DND-41 (cell line): ENCODE data around the gene SDE2.

Experiments
- ATAC-seq: fragments of 200-7000 bp; cut with Tn5 transposase; 3 replicates; pipeline ENCODE4 v1.9.1; 2021; ENCODE audit warnings: low read depth; ENCODE audit not compliant: insufficient read depth
- DNase-seq: peaks from one replicate; pipeline ENCODE4 v3.0.0-alpha.2; 2020
- H2AFZ ChIP-seq: 2 replicates; pipeline ENCODE4 v1.6.0; 2012; ENCODE audit warnings: low read depth, low read length
- H3K27ac ChIP-seq: 2 replicates; pipeline ENCODE4 v1.5.1; 2012; ENCODE audit warnings: low read length, inconsistent platforms
- H3K27me3 ChIP-seq: fragments of 200-600 bp; sonication (generic); 2 replicates; pipeline ENCODE4 v1.6.0; 2012; ENCODE audit warnings: low read length, mild to moderate bottlenecking, inconsistent platforms; ENCODE audit not compliant: insufficient read depth, poor library complexity
- H3K36me3 ChIP-seq: 2 replicates; pipeline ENCODE4 v1.5.1; 2012; ENCODE audit warnings: low read length, inconsistent platforms; ENCODE audit not compliant: insufficient read depth
- H3K4me1 ChIP-seq: 2 replicates; pipeline ENCODE4 v1.5.1; 2012; ENCODE audit warnings: mild to moderate bottlenecking, low read length; ENCODE audit not compliant: insufficient read depth
- H3K4me2 ChIP-seq: 2 replicates; pipeline ENCODE4 v1.6.0; 2012; ENCODE audit warnings: mild to moderate bottlenecking, moderate library complexity, low read length, inconsistent platforms; ENCODE audit not compliant: insufficient read depth
- H3K4me3 ChIP-seq, 2 experiments: fragments of 200-600 bp in 1 of 2; shearing (Covaris generic) in 1 of 2; 2 replicates each; pipeline ENCODE4 v1.5.1; 2012 to 2016; ENCODE audit warnings: inconsistent platforms in 2 of 2, low read length in 2 of 2, mild to moderate bottlenecking in 2 of 2, low read depth in 1 of 2, moderate library complexity in 1 of 2
- H3K79me2 ChIP-seq: 2 replicates; pipeline ENCODE4 v1.6.0; 2012; ENCODE audit warnings: low read length, inconsistent platforms; ENCODE audit not compliant: insufficient read depth
- H3K9ac ChIP-seq: 2 replicates; pipeline ENCODE4 v1.6.0; 2012; ENCODE audit warnings: low read depth, mild to moderate bottlenecking, inconsistent platforms, low read length, moderate library complexity
- H3K9me3 ChIP-seq: 2 replicates; pipeline ENCODE4 v1.5.1; 2012; ENCODE audit warnings: low read length, moderate library complexity, mild to moderate bottlenecking, inconsistent platforms; ENCODE audit not compliant: insufficient read depth, severe bottlenecking
- H4K20me1 ChIP-seq: 2 replicates; pipeline ENCODE4 v1.6.0; 2012; ENCODE audit warnings: low read length; ENCODE audit not compliant: insufficient read depth
- CTCF ChIP-seq: IDR thresholded peaks from 2 replicates; pipeline ENCODE4 v1.5.1; 2012; ENCODE audit warnings: borderline replicate concordance, low read length, moderate library complexity, mild to moderate bottlenecking; ENCODE audit not compliant: poor library complexity, severe bottlenecking; ENCODE audit errors: extremely low read depth
- EZH2 ChIP-seq: IDR thresholded peaks from 3 replicates; pipeline ENCODE4 v1.6.1; 2012; ENCODE audit warnings: borderline replicate concordance, low read depth, mild to moderate bottlenecking, moderate library complexity, low read length, inconsistent platforms; ENCODE audit not compliant: severe bottlenecking

Gene SDE2

GRCh38 chr1:225958041-225958440 is 41.1 kb downstream of the SDE2 start:
- Histone ChIP-seq H3K4me1 (no peaks in the 10 kb centered on the region), H3K27ac (no peak overlapping the region), H3K79me2 (no peaks in the 10 kb centered on the region), H3K27me3 (no peaks in the 10 kb centered on the region), H3K4me3 (no peak overlapping the region), H3K36me3 (no peaks in the 10 kb centered on the region), H2AFZ (no peak overlapping the region), H4K20me1 (no peaks in the 10 kb centered on the region), H3K9me3 (no peaks in the 10 kb centered on the region), H3K9ac (no peak overlapping the region), H3K4me2 (no peak overlapping the region)
- no peak for DNase-seq
- no peak for ATAC-seq
- TF ChIP-seq EZH2 (no peak), CTCF (no peak)

GRCh38 chr1:225954753-225955152 is 44.4 kb downstream of the SDE2 start:
- DNase-seq = no peak
- Histone ChIP-seq H3K27ac (no peak overlapping the region), H3K9ac (no peak overlapping the region), H3K4me1 (no peaks in the 10 kb centered on the region), H4K20me1 (no peaks in the 10 kb centered on the region), H3K27me3 (no peaks in the 10 kb centered on the region), H3K9me3 (no peaks in the 10 kb centered on the region), H3K36me3 (no peaks in the 10 kb centered on the region), H2AFZ (no peak overlapping the region), H3K79me2 (no peaks in the 10 kb centered on the region), H3K4me3 (no peak overlapping the region), H3K4me2 (no peak overlapping the region)
- ATAC-seq = no peak
- TF ChIP-seq EZH2 (no peak), CTCF (no peak)

- Histone ChIP-seq H3K9ac (no peak overlapping the region), H3K4me1 (no peaks in the 10 kb centered on the region), H4K20me1 (no peaks in the 10 kb centered on the region), H3K4me2 (no peak overlapping the region), H3K36me3 (no peaks in the 10 kb centered on the region), H3K27me3 (no peaks in the 10 kb centered on the region), H3K4me3 (no peak overlapping the region), H2AFZ (no peak overlapping the region), H3K79me2 (no peaks in the 10 kb centered on the region), H3K27ac (no peak overlapping the region), H3K9me3 (no peaks in the 10 kb centered on the region)
- ATAC-seq = no peak
- DNase-seq = no peak
- TF ChIP-seq EZH2 (no peak), CTCF (no peak)
Measured at GRCh38 chr1:225953315-225953714, 45.8 kb downstream of the SDE2 start.

- no peak overlapping the region for H3K4me2 ChIP-seq
- no peaks in the 10 kb centered on the region for H4K20me1 ChIP-seq
- TF ChIP-seq EZH2 (no peak), CTCF (no peak)
- no peak overlapping the region for H2AFZ ChIP-seq
- no peaks in the 10 kb centered on the region for H3K79me2 ChIP-seq
- H3K9me3 ChIP-seq = no peaks in the 10 kb centered on the region
- H3K36me3 ChIP-seq = no peaks in the 10 kb centered on the region
- H3K4me3 ChIP-seq = no peak overlapping the region
- no peaks in the 10 kb centered on the region for H3K4me1 ChIP-seq
- no peak overlapping the region for H3K27ac ChIP-seq
- no peak for ATAC-seq
- no peak overlapping the region for H3K9ac ChIP-seq
- H3K27me3 ChIP-seq = no peaks in the 10 kb centered on the region
- DNase-seq = no peak
Measured at GRCh38 chr1:225950905-225951497, 48.1 kb downstream of the SDE2 start.
